HEK293 (cell line): ENCODE data around the gene SLC5A12.

Experiments used
- ATF2 ChIP-seq: fragments of 450-650 bp; formaldehyde crosslinking; IDR thresholded peaks from 2 replicates; pipeline ENCODE4 v1.5.1; 2016; ENCODE audit warnings: missing biosample characterization, missing genetic modification characterization, low read depth
- HOXD13 ChIP-seq: sonication (generic); formaldehyde crosslinking; IDR thresholded peaks from 2 replicates; pipeline ENCODE4 v1.8.0; 2022; ENCODE audit warnings: missing genetic modification reagents, borderline replicate concordance
- MEIS1 ChIP-seq: sonication (generic); formaldehyde crosslinking; IDR thresholded peaks from 2 replicates; pipeline ENCODE4 v1.8.1; 2022; ENCODE audit warnings: missing genetic modification reagents, mild to moderate bottlenecking, borderline replicate concordance
- ZBTB1 ChIP-seq: fragments of 450-650 bp; formaldehyde crosslinking; IDR thresholded peaks from 2 replicates; pipeline ENCODE4 v1.5.1; 2016; ENCODE audit warnings: missing biosample characterization, missing genetic modification characterization
- ZNF266 ChIP-seq: fragments of 450-650 bp; formaldehyde crosslinking; IDR thresholded peaks from 2 replicates; pipeline ENCODE4 v1.5.1; 2016; ENCODE audit warnings: missing biosample characterization, missing genetic modification characterization, low read depth
- TF ChIP-seq, protein P1 (sequence below): fragments of 450-650 bp; formaldehyde crosslinking; IDR thresholded peaks from 2 replicates; pipeline ENCODE4 v1.5.1; 2016; ENCODE audit warnings: missing biosample characterization, missing genetic modification characterization
- TF ChIP-seq, protein P2 (sequence below): fragments of 450-650 bp; formaldehyde crosslinking; IDR thresholded peaks from 2 replicates; pipeline ENCODE4 v1.5.1; 2016; ENCODE audit warnings: missing biosample characterization, missing genetic modification characterization

DNA sequence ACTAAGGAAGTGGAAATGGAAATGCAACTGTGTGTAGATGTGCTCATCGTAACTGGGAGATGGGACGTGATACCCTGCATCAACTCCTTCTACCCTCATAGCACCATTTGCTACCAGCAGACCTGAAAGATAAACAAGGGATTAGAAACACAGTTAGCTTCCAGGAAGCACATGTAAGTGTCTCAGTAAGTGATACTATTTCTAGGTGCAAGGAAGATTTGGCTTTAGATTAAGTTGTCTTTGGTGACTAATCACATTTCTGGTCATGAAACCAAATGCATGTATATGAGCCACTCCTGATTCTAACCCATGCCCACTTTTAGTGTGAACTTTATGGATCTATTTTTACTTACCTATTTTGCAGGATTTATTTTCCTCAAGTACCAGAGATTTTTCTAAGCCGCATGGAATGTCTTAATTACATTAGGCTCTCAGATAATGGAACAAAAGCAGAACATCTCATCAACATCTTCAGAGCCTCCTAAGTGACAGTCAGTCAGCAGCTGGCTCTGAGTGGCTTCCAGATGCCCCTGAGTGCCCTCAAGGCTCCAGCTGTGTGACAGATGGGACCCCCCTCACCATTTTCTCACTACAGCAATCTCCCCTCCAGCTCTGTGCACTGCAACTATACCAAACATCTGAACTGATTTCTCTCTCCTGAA lies 21.2 kb downstream of the SLC5A12 start:
- TF ChIP-seq HOXD13 (CRISPR knock-in tag) (no peak), ZBTB1 (tag by site-specific recombination) (no peak), MEIS1 (CRISPR knock-in tag) (no peak), ZNF266 (tag by site-specific recombination) (no peak), ATF2 (no peak)
- TF ChIP-seq, protein P1, sequence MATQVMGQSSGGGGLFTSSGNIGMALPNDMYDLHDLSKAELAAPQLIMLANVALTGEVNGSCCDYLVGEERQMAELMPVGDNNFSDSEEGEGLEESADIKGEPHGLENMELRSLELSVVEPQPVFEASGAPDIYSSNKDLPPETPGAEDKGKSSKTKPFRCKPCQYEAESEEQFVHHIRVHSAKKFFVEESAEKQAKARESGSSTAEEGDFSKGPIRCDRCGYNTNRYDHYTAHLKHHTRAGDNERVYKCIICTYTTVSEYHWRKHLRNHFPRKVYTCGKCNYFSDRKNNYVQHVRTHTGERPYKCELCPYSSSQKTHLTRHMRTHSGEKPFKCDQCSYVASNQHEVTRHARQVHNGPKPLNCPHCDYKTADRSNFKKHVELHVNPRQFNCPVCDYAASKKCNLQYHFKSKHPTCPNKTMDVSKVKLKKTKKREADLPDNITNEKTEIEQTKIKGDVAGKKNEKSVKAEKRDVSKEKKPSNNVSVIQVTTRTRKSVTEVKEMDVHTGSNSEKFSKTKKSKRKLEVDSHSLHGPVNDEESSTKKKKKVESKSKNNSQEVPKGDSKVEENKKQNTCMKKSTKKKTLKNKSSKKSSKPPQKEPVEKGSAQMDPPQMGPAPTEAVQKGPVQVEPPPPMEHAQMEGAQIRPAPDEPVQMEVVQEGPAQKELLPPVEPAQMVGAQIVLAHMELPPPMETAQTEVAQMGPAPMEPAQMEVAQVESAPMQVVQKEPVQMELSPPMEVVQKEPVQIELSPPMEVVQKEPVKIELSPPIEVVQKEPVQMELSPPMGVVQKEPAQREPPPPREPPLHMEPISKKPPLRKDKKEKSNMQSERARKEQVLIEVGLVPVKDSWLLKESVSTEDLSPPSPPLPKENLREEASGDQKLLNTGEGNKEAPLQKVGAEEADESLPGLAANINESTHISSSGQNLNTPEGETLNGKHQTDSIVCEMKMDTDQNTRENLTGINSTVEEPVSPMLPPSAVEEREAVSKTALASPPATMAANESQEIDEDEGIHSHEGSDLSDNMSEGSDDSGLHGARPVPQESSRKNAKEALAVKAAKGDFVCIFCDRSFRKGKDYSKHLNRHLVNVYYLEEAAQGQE (tag by site-specific recombination), result no peak
- TF ChIP-seq, protein P2, sequence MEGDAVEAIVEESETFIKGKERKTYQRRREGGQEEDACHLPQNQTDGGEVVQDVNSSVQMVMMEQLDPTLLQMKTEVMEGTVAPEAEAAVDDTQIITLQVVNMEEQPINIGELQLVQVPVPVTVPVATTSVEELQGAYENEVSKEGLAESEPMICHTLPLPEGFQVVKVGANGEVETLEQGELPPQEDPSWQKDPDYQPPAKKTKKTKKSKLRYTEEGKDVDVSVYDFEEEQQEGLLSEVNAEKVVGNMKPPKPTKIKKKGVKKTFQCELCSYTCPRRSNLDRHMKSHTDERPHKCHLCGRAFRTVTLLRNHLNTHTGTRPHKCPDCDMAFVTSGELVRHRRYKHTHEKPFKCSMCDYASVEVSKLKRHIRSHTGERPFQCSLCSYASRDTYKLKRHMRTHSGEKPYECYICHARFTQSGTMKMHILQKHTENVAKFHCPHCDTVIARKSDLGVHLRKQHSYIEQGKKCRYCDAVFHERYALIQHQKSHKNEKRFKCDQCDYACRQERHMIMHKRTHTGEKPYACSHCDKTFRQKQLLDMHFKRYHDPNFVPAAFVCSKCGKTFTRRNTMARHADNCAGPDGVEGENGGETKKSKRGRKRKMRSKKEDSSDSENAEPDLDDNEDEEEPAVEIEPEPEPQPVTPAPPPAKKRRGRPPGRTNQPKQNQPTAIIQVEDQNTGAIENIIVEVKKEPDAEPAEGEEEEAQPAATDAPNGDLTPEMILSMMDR (tag by site-specific recombination), result no peak
